HL-60 (cell line): Measurements from ENCODE around the gene PDSS2.
"Not testable (repeated sequence)": the region's sequence is repeated elsewhere in the genome, so short reads cannot be mapped to it uniquely, and the experiment has no call there.

Source experiments
- DNase-seq, 2 experiments: peaks; one replicate each; pipeline ENCODE4 v3.0.0-alpha.2; 2010 to 2020; ENCODE audit warnings: low read depth in 1 of 2, low spot score in 1 of 2
- H3K27ac ChIP-seq: fragments of 250-450 bp; sonication (Bioruptor Pico); replicated peaks from 2 replicates; pipeline ENCODE4 v1.5.1; 2020; ENCODE audit warnings: mild to moderate bottlenecking, moderate library complexity
- H3K27me3 ChIP-seq: fragments of 250-450 bp; sonication (Bioruptor Pico); 2 replicates; pipeline ENCODE4 v1.5.1; 2021; ENCODE audit warnings: mild to moderate bottlenecking, moderate library complexity; ENCODE audit not compliant: insufficient read depth, poor library complexity, severe bottlenecking
- H3K4me3 ChIP-seq: replicated peaks from 2 replicates; pipeline ENCODE4 v1.5.1; 2011; ENCODE audit warnings: mild to moderate bottlenecking, control low read depth, low read length; ENCODE audit not compliant: insufficient read depth
- GABPA ChIP-seq: IDR thresholded peaks from 2 replicates; pipeline ENCODE4 v1.6.1; 2012; ENCODE audit warnings: low read depth
- POLR2AphosphoS5 ChIP-seq: IDR thresholded peaks from 2 replicates; pipeline ENCODE4 v1.6.1; 2012; ENCODE audit warnings: low read depth
- REST ChIP-seq: IDR thresholded peaks from 2 replicates; pipeline ENCODE4 v1.6.1; 2012; ENCODE audit warnings: low read depth; ENCODE audit not compliant: insufficient replicate concordance
- SPI1 ChIP-seq: IDR thresholded peaks from 2 replicates; pipeline ENCODE4 v1.6.1; 2012; ENCODE audit warnings: low read depth, mild to moderate bottlenecking, borderline replicate concordance
- TF ChIP-seq, protein P1 (sequence below): IDR thresholded peaks from one replicate; pipeline ENCODE4 v1.5.1; 2011; ENCODE audit warnings: low read length, control low read depth, inconsistent platforms; ENCODE audit not compliant: insufficient read depth

Gene PDSS2

DNA sequence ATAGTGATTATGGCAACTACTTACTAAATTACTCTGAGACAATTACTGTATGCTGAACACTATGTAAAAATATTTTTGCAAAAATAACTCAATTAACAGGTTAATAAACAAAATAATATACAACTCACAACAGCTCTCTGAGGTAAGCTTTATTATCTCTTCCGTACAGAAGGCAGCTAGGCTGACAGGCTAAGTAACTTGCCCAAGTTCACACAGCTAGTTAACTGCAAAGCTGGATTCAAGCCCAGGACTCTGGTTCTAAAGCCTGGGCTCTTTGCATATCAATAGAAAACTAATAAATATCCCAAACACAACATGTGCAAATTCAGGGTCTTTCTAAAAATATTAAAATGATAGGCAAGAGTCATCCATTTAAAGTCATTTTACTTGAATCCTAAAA, 174.6 kb downstream of the PDSS2 start:
- no peak overlapping the region for H3K4me3 ChIP-seq
- DNase-seq, result no peak
- TF ChIP-seq SPI1 (no peak), REST (no peak), GABPA (no peak), POLR2AphosphoS5 (no peak)
- TF ChIP-seq, protein P1, sequence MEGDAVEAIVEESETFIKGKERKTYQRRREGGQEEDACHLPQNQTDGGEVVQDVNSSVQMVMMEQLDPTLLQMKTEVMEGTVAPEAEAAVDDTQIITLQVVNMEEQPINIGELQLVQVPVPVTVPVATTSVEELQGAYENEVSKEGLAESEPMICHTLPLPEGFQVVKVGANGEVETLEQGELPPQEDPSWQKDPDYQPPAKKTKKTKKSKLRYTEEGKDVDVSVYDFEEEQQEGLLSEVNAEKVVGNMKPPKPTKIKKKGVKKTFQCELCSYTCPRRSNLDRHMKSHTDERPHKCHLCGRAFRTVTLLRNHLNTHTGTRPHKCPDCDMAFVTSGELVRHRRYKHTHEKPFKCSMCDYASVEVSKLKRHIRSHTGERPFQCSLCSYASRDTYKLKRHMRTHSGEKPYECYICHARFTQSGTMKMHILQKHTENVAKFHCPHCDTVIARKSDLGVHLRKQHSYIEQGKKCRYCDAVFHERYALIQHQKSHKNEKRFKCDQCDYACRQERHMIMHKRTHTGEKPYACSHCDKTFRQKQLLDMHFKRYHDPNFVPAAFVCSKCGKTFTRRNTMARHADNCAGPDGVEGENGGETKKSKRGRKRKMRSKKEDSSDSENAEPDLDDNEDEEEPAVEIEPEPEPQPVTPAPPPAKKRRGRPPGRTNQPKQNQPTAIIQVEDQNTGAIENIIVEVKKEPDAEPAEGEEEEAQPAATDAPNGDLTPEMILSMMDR, result no peak
- no peak overlapping the region for H3K27ac ChIP-seq
- no peaks in the 10 kb centered on the region for H3K27me3 ChIP-seq

- TF ChIP-seq REST (no peak), SPI1 (no peak), POLR2AphosphoS5 (no peak), GABPA (no peak)
- TF ChIP-seq, protein P1, result no peak
- no peak for DNase-seq
- no peak overlapping the region for H3K4me3 ChIP-seq
- H3K27ac ChIP-seq, result no peak overlapping the region
- H3K27me3 ChIP-seq, result no peaks in the 10 kb centered on the region
Measured at GRCh38 chr6:107280791-107281190, 178.6 kb downstream of the PDSS2 start.

- not testable (repeated sequence) for H3K4me3 ChIP-seq, H3K27ac ChIP-seq, H3K27me3 ChIP-seq, DNase-seq
Measured at GRCh38 chr6:107280001-107280400, 179.4 kb downstream of the PDSS2 start.

DNA sequence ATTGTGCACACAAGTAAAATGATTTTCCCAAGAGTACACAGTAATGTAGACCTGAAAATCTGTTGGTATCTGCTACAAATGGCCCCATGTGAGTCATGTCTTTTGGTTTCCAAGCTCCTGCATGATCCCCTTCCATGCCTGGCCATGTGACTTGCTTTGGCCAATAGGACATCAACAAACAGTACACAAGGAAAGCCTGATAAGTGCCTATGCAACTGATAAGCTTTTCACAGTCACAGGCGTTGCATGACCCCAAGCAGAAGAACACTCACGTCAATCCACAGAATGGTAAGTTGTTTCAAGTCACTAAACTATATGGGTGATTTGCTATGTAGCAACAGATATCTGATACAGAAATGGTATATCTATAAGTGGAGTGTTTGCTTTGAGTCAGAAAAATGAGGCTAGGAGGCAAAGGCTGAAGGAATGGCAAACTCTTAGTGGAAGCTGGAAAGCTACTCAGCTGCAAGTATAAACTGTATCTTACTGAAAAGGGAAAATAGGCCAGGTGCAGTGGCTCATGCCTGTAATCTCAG, 184.0 kb downstream of the PDSS2 start:
- TF ChIP-seq POLR2AphosphoS5 (no peak), SPI1 (no peak)
- TF ChIP-seq, protein P1, result no peak
- H3K4me3 ChIP-seq, result no peak overlapping the region
- H3K27me3 ChIP-seq, result no peaks in the 10 kb centered on the region
- no peak for DNase-seq
- H3K27ac ChIP-seq, result no peak overlapping the region
